Bronchial epithelial cell (primary cell): Measurements from ENCODE around the gene ACTL6B. TPM values are rescaled to one million over a fixed set of nuclear protein-coding genes. Genes with fewer than 3 reads are reported as not detected.
A peak's percentile ranks its signal among the peaks of the same experiment; 100 is the strongest.

Experiments used
- DNase-seq: peaks from one replicate; pipeline ENCODE4 v3.0.0-alpha.2; 2010; ENCODE audit warnings: low read depth
- FAIRE-seq: peaks from 2 replicates; lab custom pipeline; 2011; peaks lifted over from hg19 to GRCh38; lab: Jason Lieb, UNC
- H3K27me3 ChIP-seq: 2 replicates; pipeline ENCODE4 v1.5.1; 2011; ENCODE audit warnings: low read length; ENCODE audit not compliant: control insufficient read depth, insufficient read depth
- H3K36me3 ChIP-seq: 2 replicates; pipeline ENCODE4 v1.5.1; 2011; ENCODE audit warnings: low read length; ENCODE audit not compliant: control insufficient read depth, insufficient read depth
- H3K4me3 ChIP-seq: 2 replicates; pipeline ENCODE4 v1.5.1; 2011; ENCODE audit warnings: mild to moderate bottlenecking, low read depth, low read length, control low read depth
- total RNA-seq: library from RNA; depleted of rRNA; stranded (reverse); fragments of >200 nt; gene quantifications from 2 replicates; pipeline ENCODE4 v1.2.1, GENCODE V29; 2014
- TF ChIP-seq, protein P1 (sequence below): IDR thresholded peaks from 2 replicates; pipeline ENCODE4 v1.5.1; 2011; ENCODE audit warnings: mild to moderate bottlenecking, moderate library complexity, low read length, control low read depth, inconsistent platforms; ENCODE audit not compliant: insufficient read depth, severe bottlenecking

The ACTL6B gene
- total RNA-seq, 1 donor from 2014 or later = not detected

DNA sequence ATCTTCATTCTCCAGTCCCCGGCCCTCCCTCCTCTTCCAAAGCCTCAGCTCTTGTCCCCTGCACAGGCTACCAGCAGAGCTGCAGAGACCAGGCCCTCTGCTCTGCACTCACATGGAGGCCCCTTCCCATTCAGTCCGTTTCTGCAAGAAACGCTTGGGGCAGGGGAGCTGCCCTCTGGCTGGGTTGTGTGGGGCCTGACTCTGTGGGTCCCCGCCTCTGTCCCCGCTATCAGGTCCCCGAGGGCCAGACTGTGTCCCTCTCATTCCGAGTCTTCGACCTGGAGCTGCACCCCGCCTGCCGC, 52.6 kb downstream of the ACTL6B start:
- DNase-seq = no peak
- no peaks in the 10 kb centered on the region for H3K27me3 ChIP-seq
- TF ChIP-seq, protein P1, sequence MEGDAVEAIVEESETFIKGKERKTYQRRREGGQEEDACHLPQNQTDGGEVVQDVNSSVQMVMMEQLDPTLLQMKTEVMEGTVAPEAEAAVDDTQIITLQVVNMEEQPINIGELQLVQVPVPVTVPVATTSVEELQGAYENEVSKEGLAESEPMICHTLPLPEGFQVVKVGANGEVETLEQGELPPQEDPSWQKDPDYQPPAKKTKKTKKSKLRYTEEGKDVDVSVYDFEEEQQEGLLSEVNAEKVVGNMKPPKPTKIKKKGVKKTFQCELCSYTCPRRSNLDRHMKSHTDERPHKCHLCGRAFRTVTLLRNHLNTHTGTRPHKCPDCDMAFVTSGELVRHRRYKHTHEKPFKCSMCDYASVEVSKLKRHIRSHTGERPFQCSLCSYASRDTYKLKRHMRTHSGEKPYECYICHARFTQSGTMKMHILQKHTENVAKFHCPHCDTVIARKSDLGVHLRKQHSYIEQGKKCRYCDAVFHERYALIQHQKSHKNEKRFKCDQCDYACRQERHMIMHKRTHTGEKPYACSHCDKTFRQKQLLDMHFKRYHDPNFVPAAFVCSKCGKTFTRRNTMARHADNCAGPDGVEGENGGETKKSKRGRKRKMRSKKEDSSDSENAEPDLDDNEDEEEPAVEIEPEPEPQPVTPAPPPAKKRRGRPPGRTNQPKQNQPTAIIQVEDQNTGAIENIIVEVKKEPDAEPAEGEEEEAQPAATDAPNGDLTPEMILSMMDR = no peak
- FAIRE-seq = no peak
- peak overlapping the region; percentile 60 for H3K4me3 ChIP-seq
- no peaks in the 10 kb centered on the region for H3K36me3 ChIP-seq

DNA sequence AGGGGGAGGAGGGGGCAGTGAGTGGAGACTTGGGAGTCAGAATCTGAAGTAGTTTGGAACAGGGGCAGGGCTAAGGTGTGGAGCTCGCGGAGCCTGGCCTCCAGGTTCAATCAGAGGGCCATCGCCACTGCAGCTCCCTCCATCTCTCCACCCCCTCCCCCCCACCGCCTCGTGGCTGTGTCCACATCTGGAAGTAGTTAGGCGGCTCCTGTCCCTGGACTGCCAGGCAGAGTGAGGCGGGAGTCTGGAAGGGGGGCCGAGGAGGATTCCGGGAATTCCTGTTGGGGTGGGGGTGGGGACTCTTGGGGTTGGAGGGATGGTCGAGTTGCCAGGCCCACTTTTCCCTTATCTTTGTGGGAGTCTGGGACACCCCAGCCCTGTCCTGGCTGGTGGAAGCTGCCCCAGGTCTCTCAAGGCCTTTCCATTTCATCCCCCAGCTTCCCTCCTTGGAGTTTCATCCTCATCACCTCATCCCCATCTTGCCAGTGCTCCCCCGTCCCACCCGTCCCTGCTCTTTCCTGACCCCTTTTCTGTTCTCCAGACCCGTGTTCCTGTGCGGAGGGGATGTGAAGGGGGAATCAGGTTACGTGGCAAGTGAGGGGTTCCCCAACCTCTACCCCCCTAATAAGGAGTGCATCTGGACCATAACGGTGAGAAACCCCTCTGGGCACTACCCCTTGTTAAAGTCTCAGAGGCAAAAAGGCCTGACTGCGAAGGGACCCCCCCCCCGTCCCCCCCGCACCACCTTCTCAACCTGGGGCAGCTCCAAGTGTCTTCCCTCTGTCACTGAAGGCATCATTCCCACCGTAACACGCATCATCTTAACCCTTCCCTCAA, 53.1 kb downstream of the ACTL6B start:
- no peak for DNase-seq
- Histone ChIP-seq H3K27me3 (no peaks in the 10 kb centered on the region), H3K4me3 (no peak overlapping the region), H3K36me3 (no peaks in the 10 kb centered on the region)
- no peak for FAIRE-seq
- TF ChIP-seq, protein P1 = no peak

DNA sequence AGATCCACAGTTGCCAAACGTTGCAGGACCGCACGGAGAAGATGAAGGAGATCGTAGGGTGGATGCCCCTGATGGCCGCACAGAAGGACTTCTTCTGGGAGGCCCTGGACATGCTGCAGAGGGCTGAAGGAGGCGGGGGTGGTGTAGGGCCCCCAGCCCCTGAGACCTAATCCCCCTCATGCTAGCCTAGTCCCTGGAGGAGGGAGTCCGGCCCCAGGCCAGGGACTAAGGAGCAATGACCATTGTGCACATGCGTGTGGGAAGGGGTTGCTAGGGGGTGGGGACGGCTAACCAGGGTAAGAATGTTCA, 55.6 kb downstream of the ACTL6B start:
- TF ChIP-seq, protein P1 = no peak
- H3K27me3 ChIP-seq = no peaks in the 10 kb centered on the region
- DNase-seq (no peak), FAIRE-seq (no peak)
- H3K36me3 ChIP-seq = no peaks in the 10 kb centered on the region
- H3K4me3 ChIP-seq = no peak overlapping the region

DNA sequence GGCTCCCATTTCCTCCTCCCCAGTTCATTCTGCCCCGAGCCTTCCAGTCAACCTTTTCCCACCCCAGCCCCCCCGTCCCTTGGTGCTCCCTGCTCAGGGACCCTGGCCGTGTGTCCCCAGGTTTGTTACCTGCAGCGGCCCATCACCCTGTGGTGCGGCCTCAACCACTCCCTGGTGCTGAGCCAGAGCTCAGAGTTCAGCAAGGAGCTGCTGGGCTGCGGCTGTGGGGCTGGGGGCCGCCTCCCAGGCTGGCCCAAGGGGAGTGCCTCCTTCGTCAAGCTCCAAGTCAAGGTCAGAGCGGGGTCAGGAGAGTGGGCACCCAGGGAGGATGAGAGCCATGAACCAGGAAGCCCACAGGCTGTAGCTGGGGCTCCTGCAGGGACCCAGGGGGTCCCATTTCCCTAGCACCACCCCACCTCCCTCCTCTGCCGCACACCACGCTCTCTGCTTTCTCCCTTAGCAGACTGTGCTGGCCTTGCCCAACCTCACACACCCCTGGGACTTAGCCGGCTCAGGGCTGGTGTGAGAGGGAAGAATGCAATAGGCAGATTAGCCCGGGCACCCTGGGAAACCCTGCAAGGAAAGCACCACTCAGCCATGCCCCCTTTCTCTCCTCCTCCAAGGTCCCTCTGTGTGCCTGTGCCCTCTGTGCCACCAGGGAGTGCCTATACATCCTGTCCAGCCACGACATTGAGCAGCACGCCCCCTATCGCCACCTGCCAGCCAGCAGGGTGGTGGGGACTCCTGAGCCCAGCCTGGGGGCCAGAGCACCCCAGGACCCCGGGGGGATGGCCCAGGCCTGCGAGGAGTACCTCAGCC, 56.1 kb downstream of the ACTL6B start:
- no peaks in the 10 kb centered on the region for H3K27me3 ChIP-seq
- FAIRE-seq = no peak
- no peak overlapping the region for H3K4me3 ChIP-seq
- TF ChIP-seq, protein P1 = no peak
- H3K36me3 ChIP-seq = no peaks in the 10 kb centered on the region
- no peak for DNase-seq

- FAIRE-seq = no peak
- DNase-seq = no peak
- TF ChIP-seq, protein P1 = no peak
- Histone ChIP-seq H3K36me3 (no peaks in the 10 kb centered on the region), H3K27me3 (no peaks in the 10 kb centered on the region), H3K4me3 (no peak overlapping the region)
Measured at GRCh38 chr7:100598425-100598824, 57.8 kb downstream of the ACTL6B start.

DNA sequence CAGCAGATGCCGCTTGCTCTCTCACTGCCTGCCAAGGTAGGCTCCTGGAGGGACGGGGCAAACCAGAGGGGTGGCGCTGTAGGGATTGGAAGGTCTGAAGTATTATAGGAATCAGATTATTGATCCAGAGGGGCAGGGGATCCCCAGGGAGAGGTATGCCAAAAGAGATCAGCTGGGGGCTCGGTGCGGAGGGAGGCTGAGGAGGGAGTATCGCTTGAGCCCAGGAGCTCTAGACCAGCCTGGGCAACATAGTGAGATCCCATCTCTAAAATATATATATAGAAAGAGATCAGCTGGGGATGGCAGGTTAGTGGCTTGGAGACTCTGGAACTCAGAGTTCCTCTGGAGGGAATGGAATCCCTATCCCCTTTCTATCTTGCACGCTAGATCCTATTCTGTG, 61.1 kb downstream of the ACTL6B start:
- FAIRE-seq = no peak
- Histone ChIP-seq H3K36me3 (no peaks in the 10 kb centered on the region), H3K27me3 (peaks cover under 1% of the 10 kb centered on the region), H3K4me3 (no peak overlapping the region)
- TF ChIP-seq, protein P1 = no peak
- no peak for DNase-seq
